ENCODE data around the gene FOXM1. TPM values are rescaled to one million over a fixed set of nuclear protein-coding genes. Genes with fewer than 3 reads are reported as not detected.

Gene FOXM1
- total and polyA plus RNA-seq, 2 of the 13 experiments (the other 11 are each of a cell fraction or from before 2014, with no cell fraction given) = 17.1 to 25.9 TPM

GRCh38 chr12:2919249-2919648 lies 42.3 kb upstream of the FOXM1 start:
- ATAC-seq (no peak), FAIRE-seq (no peak), DNase-seq (ENCODE audit: low spot score) (no peak)
- intact Hi-C loops (cut with micrococcal nuclease; ENCODE audit: unreplicated experiment) (no loop called here), in situ Hi-C loops (cut with HindIII; ENCODE audit: extremely low pct_ligation_motif_present, low pct_unique_long_range_greater_than_20kb) (no loop called here)
- H3K4me3 ChIP-seq (replicated peaks in 1 of 3; ENCODE audit: insufficient read depth in 1 of 3, low read depth in 2 of 3, low read length in 3 of 3) = no peak overlapping the region
- H3K9ac ChIP-seq (ENCODE audit: insufficient read depth, low read depth, low read length) = no peak overlapping the region
- no peaks in the 10 kb centered on the region for H3K79me2 ChIP-seq (ENCODE audit: insufficient read depth, low read length)
- no peak overlapping the region for H3K27ac ChIP-seq (ENCODE audit: extremely low read length, insufficient read depth, low read length)
- H4K20me1 ChIP-seq (ENCODE audit: insufficient read depth, low read length) = no peaks in the 10 kb centered on the region
- 97% methylated on average over 2 of the region's 2 CpGs for WGBS (ENCODE audit: low lambda C conversion rate)
- BruUV-seq (replicated peaks) = no TSS peak
- H2AFZ ChIP-seq (ENCODE audit: low read length) = no peak overlapping the region
- peaks cover 2 to 37% of the 10 kb centered on the region in 2 experiments; a peak in 4 of 5 replicates for H3K36me3 ChIP-seq (replicated peaks in 1 of 2; ENCODE audit: control insufficient read depth in 1 of 2, insufficient read depth in 2 of 2, low read length in 2 of 2)
- H3K4me2 ChIP-seq (ENCODE audit: low read depth, low read length) = no peak overlapping the region
- ChIA-PET CTCF (ENCODE audit: low intra/inter-chr PET ratio, low total read pairs) (no interaction called here), POLR2A (no interaction called here)
- no peaks in the 10 kb centered on the region for H3K9me3 ChIP-seq (ENCODE audit: low read length)
- no peaks in the 10 kb centered on the region for H3K27me3 ChIP-seq (ENCODE audit: control insufficient read depth in 1 of 2, insufficient read depth in 2 of 2, low read length in 2 of 2)
- H3K4me1 ChIP-seq (ENCODE audit: insufficient read depth, low read length) = no peaks in the 10 kb centered on the region
- TF ChIP-seq CENPT (CRISPR knock-in tag; IDR thresholded peaks at IDR 0.05; ENCODE audit: low read depth) (no peak), ZNF326 (CRISPR knock-in tag; IDR thresholded peaks at IDR 0.05; ENCODE audit: borderline replicate concordance) (no peak), NR3C1 (CRISPR knock-in tag; IDR thresholded peaks at IDR 0.05) (no peak), NFAT5 (CRISPR knock-in tag; IDR thresholded peaks at IDR 0.05) (no peak), ZNF556 (CRISPR knock-in tag; IDR thresholded peaks at IDR 0.05; ENCODE audit: borderline replicate concordance) (no peak), TOE1 (CRISPR knock-in tag; IDR thresholded peaks at IDR 0.05) (no peak), KDM5B (CRISPR knock-in tag; IDR thresholded peaks at IDR 0.05; ENCODE audit: borderline replicate concordance) (no peak), NCOA2 (CRISPR knock-in tag; IDR thresholded peaks at IDR 0.05) (no peak), GLMP (CRISPR knock-in tag; IDR thresholded peaks at IDR 0.05; ENCODE audit: borderline replicate concordance) (no peak), ZNF281 (CRISPR knock-in tag; IDR thresholded peaks at IDR 0.05; ENCODE audit: borderline replicate concordance) (no peak), ZNF280B (CRISPR knock-in tag; IDR thresholded peaks at IDR 0.05; ENCODE audit: borderline replicate concordance) (no peak), ZFP82 (CRISPR knock-in tag; IDR thresholded peaks at IDR 0.05; ENCODE audit: borderline replicate concordance) (no peak), ZNF644 (CRISPR knock-in tag; IDR thresholded peaks at IDR 0.05; ENCODE audit: low read depth) (no peak), TAF15 (IDR thresholded peaks at IDR 0.05; ENCODE audit: low read depth, low read length, poor library complexity, severe bottlenecking) (no peak), ZNF670 (CRISPR knock-in tag; IDR thresholded peaks at IDR 0.05; ENCODE audit: borderline replicate concordance) (no peak)
